Stomach (tissue), 4 donors: ENCODE data around the gene WDR35.

Experiments
- EP300 ChIP-seq: sonication (generic); formaldehyde crosslinking; IDR thresholded peaks from one replicate; pipeline ENCODE4 v1.6.1; 2017; ENCODE audit warnings: antibody characterized with exemption
- POLR2A ChIP-seq, 4 donors: fragments of 450-650 bp; IDR thresholded peaks; one replicate each; pipeline ENCODE4 v1.6.1; 2016; ENCODE audit warnings: antibody characterized with exemption in 4 of 4, control low read depth in 2 of 4, mild to moderate bottlenecking in 1 of 4, moderate library complexity in 1 of 4
- POLR2AphosphoS5 ChIP-seq, 3 donors: sonication (generic); formaldehyde crosslinking; IDR thresholded peaks; one replicate each; pipeline ENCODE4 v1.6.1; 2016; ENCODE audit warnings: antibody characterized with exemption in 3 of 3
- TF ChIP-seq, protein P1 (sequence below), 7 experiments: fragments of 450-650 bp in 4 of 7; fragments of 200-600 bp in 3 of 7; sonication (generic) in 3 of 7; IDR thresholded peaks; one replicate each; pipeline ENCODE4 v1.5.1; 2016 to 2019; ENCODE audit warnings: antibody characterized with exemption in 7 of 7, control low read depth in 2 of 7, mild to moderate bottlenecking in 1 of 7

GRCh38 chr2:19900931-19901441 lies 88.9 kb downstream of the WDR35 start:
- TF ChIP-seq, protein P1, sequence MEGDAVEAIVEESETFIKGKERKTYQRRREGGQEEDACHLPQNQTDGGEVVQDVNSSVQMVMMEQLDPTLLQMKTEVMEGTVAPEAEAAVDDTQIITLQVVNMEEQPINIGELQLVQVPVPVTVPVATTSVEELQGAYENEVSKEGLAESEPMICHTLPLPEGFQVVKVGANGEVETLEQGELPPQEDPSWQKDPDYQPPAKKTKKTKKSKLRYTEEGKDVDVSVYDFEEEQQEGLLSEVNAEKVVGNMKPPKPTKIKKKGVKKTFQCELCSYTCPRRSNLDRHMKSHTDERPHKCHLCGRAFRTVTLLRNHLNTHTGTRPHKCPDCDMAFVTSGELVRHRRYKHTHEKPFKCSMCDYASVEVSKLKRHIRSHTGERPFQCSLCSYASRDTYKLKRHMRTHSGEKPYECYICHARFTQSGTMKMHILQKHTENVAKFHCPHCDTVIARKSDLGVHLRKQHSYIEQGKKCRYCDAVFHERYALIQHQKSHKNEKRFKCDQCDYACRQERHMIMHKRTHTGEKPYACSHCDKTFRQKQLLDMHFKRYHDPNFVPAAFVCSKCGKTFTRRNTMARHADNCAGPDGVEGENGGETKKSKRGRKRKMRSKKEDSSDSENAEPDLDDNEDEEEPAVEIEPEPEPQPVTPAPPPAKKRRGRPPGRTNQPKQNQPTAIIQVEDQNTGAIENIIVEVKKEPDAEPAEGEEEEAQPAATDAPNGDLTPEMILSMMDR (IDR thresholded peaks at IDR 0.05) = no peak
- no peak for TF ChIP-seq POLR2A (IDR thresholded peaks at IDR 0.05)
- no peak for TF ChIP-seq EP300
- no peak for TF ChIP-seq POLR2AphosphoS5 (IDR thresholded peaks at IDR 0.05)
